HAP-1 (cell line): ENCODE data around the gene XPA.

Experiments
- DNase-seq, 2 experiments: peaks; one replicate each; pipeline ENCODE4 v3.0.0-alpha.2; 2016 to 2020; ENCODE audit warnings: low spot score in 2 of 2
- H3K27me3 ChIP-seq: fragments of 250-450 bp; sonication (Bioruptor Pico); 2 replicates; pipeline ENCODE4 v1.5.1; 2020; ENCODE audit warnings: low read depth, mild to moderate bottlenecking, moderate library complexity
- H3K36me3 ChIP-seq: fragments of 250-450 bp; sonication (Bioruptor Pico); replicated peaks from 2 replicates; pipeline ENCODE4 v1.5.1; 2020; ENCODE audit warnings: mild to moderate bottlenecking
- H3K4me1 ChIP-seq: fragments of 250-450 bp; sonication (Bioruptor Pico); 2 replicates; pipeline ENCODE4 v1.5.1; 2020; ENCODE audit warnings: mild to moderate bottlenecking
- H3K4me3 ChIP-seq: fragments of 250-450 bp; sonication (Bioruptor Pico); 2 replicates; pipeline ENCODE4 v1.5.1; 2020; ENCODE audit warnings: mild to moderate bottlenecking, moderate library complexity
- H3K9me3 ChIP-seq: fragments of 250-450 bp; sonication (Bioruptor Pico); 2 replicates; pipeline ENCODE4 v1.5.1; 2020; ENCODE audit warnings: mild to moderate bottlenecking, moderate library complexity
- in situ Hi-C: fragments of 300-500 bp; cut with MboI; formaldehyde crosslinking; loops from 3 replicates; pipeline ENCODE4 v1.14.3; 2020; ENCODE audit warnings: low sequenced_read_pairs, inconsistent platforms, mixed read lengths

The XPA gene

GRCh38 chr9:97695995-97696802 lies 941 bp downstream of the XPA start:
- Histone ChIP-seq H3K9me3 (no peaks in the 10 kb centered on the region), H3K36me3 (peaks cover 6% of the 10 kb centered on the region), H3K4me1 (peaks cover 31% of the 10 kb centered on the region), H3K4me3 (peak overlapping the region; percentile 81), H3K27me3 (no peaks in the 10 kb centered on the region)
- peak in 1 of 2 experiments; percentile 21 for DNase-seq
- in situ Hi-C loops, result no loop called here

GRCh38 chr9:97695390-97695789 lies 1.8 kb downstream of the XPA start:
- peak overlapping the region; percentile 81 for H3K4me3 ChIP-seq
- H3K4me1 ChIP-seq, result peaks cover 31% of the 10 kb centered on the region
- H3K27me3 ChIP-seq, result no peaks in the 10 kb centered on the region
- in situ Hi-C loops, result no loop called here
- DNase-seq, result no peak
- no peaks in the 10 kb centered on the region for H3K9me3 ChIP-seq
- peaks cover 14% of the 10 kb centered on the region for H3K36me3 ChIP-seq

GRCh38 chr9:97694769-97695168 lies 2.4 kb downstream of the XPA start:
- H3K4me1 ChIP-seq, result peaks cover 31% of the 10 kb centered on the region
- no peaks in the 10 kb centered on the region for H3K27me3 ChIP-seq
- H3K9me3 ChIP-seq, result no peaks in the 10 kb centered on the region
- no peak overlapping the region for H3K4me3 ChIP-seq
- DNase-seq, result no peak
- in situ Hi-C loops, result no loop called here
- H3K36me3 ChIP-seq, result peaks cover 18% of the 10 kb centered on the region

- H3K4me3 ChIP-seq, result no peak overlapping the region
- H3K36me3 ChIP-seq, result peaks cover 38% of the 10 kb centered on the region
- no peaks in the 10 kb centered on the region for H3K9me3 ChIP-seq
- peaks cover 15% of the 10 kb centered on the region for H3K4me1 ChIP-seq
- in situ Hi-C loops, result no loop called here
- DNase-seq, result no peak
- no peaks in the 10 kb centered on the region for H3K27me3 ChIP-seq
These were observed 7.5 kb downstream of the XPA start for GRCh38 chr9:97689401-97690180.

GRCh38 chr9:97688654-97689053 lies 8.5 kb downstream of the XPA start:
- Histone ChIP-seq H3K4me1 (peaks cover 10% of the 10 kb centered on the region), H3K9me3 (no peaks in the 10 kb centered on the region), H3K4me3 (no peak overlapping the region), H3K27me3 (no peaks in the 10 kb centered on the region), H3K36me3 (peaks cover 47% of the 10 kb centered on the region)
- in situ Hi-C loops, result no loop called here
- DNase-seq, result no peak

- Histone ChIP-seq H3K4me1 (peaks cover 21% of the 10 kb centered on the region), H3K9me3 (no peaks in the 10 kb centered on the region), H3K4me3 (no peak overlapping the region), H3K27me3 (no peaks in the 10 kb centered on the region), H3K36me3 (peaks cover 53% of the 10 kb centered on the region)
- peak; percentile 38 to 57 for DNase-seq
- in situ Hi-C loops, result no loop called here
These were observed 14.9 kb downstream of the XPA start for GRCh38 chr9:97682242-97682641.

- DNase-seq, result no peak
- Histone ChIP-seq H3K36me3 (peaks cover 72% of the 10 kb centered on the region), H3K9me3 (no peaks in the 10 kb centered on the region), H3K4me3 (no peak overlapping the region), H3K4me1 (no peaks in the 10 kb centered on the region), H3K27me3 (no peaks in the 10 kb centered on the region)
- in situ Hi-C loops, result no loop called here
These were observed 21.5 kb downstream of the XPA start for GRCh38 chr9:97675655-97676054.

- DNase-seq, result no peak
- H3K9me3 ChIP-seq, result no peaks in the 10 kb centered on the region
- peaks cover 76% of the 10 kb centered on the region for H3K36me3 ChIP-seq
- in situ Hi-C loops, result no loop called here
- no peaks in the 10 kb centered on the region for H3K4me1 ChIP-seq
- H3K27me3 ChIP-seq, result no peaks in the 10 kb centered on the region
- no peak overlapping the region for H3K4me3 ChIP-seq
These were observed 23.2 kb downstream of the XPA start for GRCh38 chr9:97673922-97674321.

GRCh38 chr9:97672403-97672802 lies 24.7 kb downstream of the XPA start:
- Histone ChIP-seq H3K9me3 (no peaks in the 10 kb centered on the region), H3K27me3 (no peaks in the 10 kb centered on the region), H3K4me3 (no peak overlapping the region), H3K36me3 (peaks cover 89% of the 10 kb centered on the region), H3K4me1 (no peaks in the 10 kb centered on the region)
- in situ Hi-C loops, result no loop called here
- no peak for DNase-seq

GRCh38 chr9:97670586-97670985 lies 26.6 kb downstream of the XPA start:
- H3K9me3 ChIP-seq, result no peaks in the 10 kb centered on the region
- H3K4me1 ChIP-seq, result no peaks in the 10 kb centered on the region
- H3K27me3 ChIP-seq, result no peaks in the 10 kb centered on the region
- H3K36me3 ChIP-seq, result peaks cover 96% of the 10 kb centered on the region
- in situ Hi-C loops, result no loop called here
- no peak overlapping the region for H3K4me3 ChIP-seq
- DNase-seq, result no peak

- no peak for DNase-seq
- peaks cover 92% of the 10 kb centered on the region for H3K36me3 ChIP-seq
- H3K4me3 ChIP-seq, result no peak overlapping the region
- no peaks in the 10 kb centered on the region for H3K9me3 ChIP-seq
- in situ Hi-C loops, result no loop called here
- H3K4me1 ChIP-seq, result no peaks in the 10 kb centered on the region
- H3K27me3 ChIP-seq, result no peaks in the 10 kb centered on the region
These were observed 28.7 kb downstream of the XPA start for GRCh38 chr9:97668485-97668884.

- Histone ChIP-seq H3K9me3 (no peaks in the 10 kb centered on the region), H3K27me3 (no peaks in the 10 kb centered on the region), H3K4me3 (no peak overlapping the region), H3K4me1 (no peaks in the 10 kb centered on the region), H3K36me3 (peaks cover 88% of the 10 kb centered on the region)
- no peak for DNase-seq
- in situ Hi-C loops, result no loop called here
These were observed 30.0 kb downstream of the XPA start for GRCh38 chr9:97666907-97667686.

GRCh38 chr9:97665742-97666141 lies 31.4 kb downstream of the XPA start:
- Histone ChIP-seq H3K27me3 (no peaks in the 10 kb centered on the region), H3K36me3 (peaks cover 85% of the 10 kb centered on the region), H3K9me3 (no peaks in the 10 kb centered on the region), H3K4me3 (no peak overlapping the region), H3K4me1 (no peaks in the 10 kb centered on the region)
- in situ Hi-C loops, result no loop called here
- DNase-seq, result no peak

- Histone ChIP-seq H3K9me3 (no peaks in the 10 kb centered on the region), H3K36me3 (peaks cover 85% of the 10 kb centered on the region), H3K4me3 (no peak overlapping the region), H3K27me3 (no peaks in the 10 kb centered on the region), H3K4me1 (no peaks in the 10 kb centered on the region)
- in situ Hi-C loops, result no loop called here
- no peak for DNase-seq
These were observed 36.3 kb downstream of the XPA start for GRCh38 chr9:97660847-97661246.
